Measurements from ENCODE around the gene IL11. TPM values are rescaled to one million over a fixed set of nuclear protein-coding genes. Genes with fewer than 3 reads are reported as not detected.

The IL11 gene
- total RNA-seq, 1 experiment from 2014 or later = 3.9 TPM

DNA sequence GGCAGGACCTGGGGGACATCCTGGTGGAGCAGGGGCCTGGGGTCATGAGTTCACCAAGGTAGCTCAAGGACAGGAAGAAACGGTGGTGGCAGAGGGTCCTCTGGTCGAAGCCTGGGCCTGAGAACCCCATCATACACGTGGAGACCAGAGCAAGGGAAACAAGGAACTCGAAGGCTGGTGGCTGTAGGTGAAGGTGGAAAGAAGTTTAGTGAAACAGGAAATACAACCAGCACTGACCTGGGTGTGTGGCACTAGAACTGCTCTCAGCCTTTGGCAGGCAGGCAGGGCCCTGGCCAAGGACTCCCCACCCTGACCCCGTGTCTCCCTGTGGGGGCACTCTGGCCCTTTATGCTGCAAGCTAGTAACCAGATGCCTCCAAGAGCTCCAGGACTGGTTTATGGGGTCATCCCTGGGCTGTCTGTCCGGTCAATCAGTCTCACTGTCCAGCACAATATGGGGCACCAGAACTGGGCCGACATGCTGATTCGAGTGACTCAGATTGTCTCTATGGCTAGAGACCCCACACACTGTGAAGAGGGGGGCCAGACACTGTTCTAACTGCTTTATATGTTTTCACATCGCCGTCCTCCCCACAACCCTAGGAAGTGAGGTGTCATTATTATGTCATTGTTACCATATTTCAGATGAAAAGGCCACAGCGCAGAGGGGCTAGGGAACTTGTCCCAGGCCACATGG, 19.5 kb downstream of the IL11 start:
- H3K27ac Mint-ChIP-seq = peak overlapping the region; percentile 18 to 81 (median 53); a peak in 2 of 7 replicates

More for the DNA sequence above, 19.5 kb downstream of the IL11 start:
- Histone ChIP-seq H3K79me2 (ENCODE audit: insufficient read depth, low read length) (no peaks in the 10 kb centered on the region), H4K8ac (replicated peaks; ENCODE audit: insufficient read length, low read depth, low read length) (no peak overlapping the region), H3K4me1 (ENCODE audit: insufficient read depth, low read length) (peaks cover 2% of the 10 kb centered on the region; the same call in 1 of the 2 replicates), H3K23ac (ENCODE audit: insufficient read length, low read depth, low read length) (no peak overlapping the region), H3K27ac (ENCODE audit: insufficient read length, low read depth, low read length) (no peak overlapping the region), H4K20me1 (ENCODE audit: control insufficient read depth, insufficient read depth, insufficient read length) (no peaks in the 10 kb centered on the region), H2AFZ (ENCODE audit: low read length) (no peak overlapping the region), H2BK15ac (ENCODE audit: low read depth, low read length) (no peak overlapping the region), H3K4me2 (ENCODE audit: insufficient read depth, insufficient read length, low read length) (no peak overlapping the region), H2BK12ac (ENCODE audit: insufficient read length, low read depth, low read length) (no peak overlapping the region), H3K4ac (ENCODE audit: low read depth, low read length) (no peak overlapping the region), H3K14ac (ENCODE audit: insufficient read depth, low read length) (no peak overlapping the region), H2BK20ac (ENCODE audit: low read depth, low read length, poor library complexity, severe bottlenecking) (no peak overlapping the region), H3K79me1 (ENCODE audit: insufficient read depth, low read depth, low read length, poor library complexity, severe bottlenecking) (no peaks in the 10 kb centered on the region), H2BK5ac (ENCODE audit: insufficient read length, low read length) (no peak overlapping the region), H4K91ac (ENCODE audit: insufficient read length, low read depth, low read length) (no peak overlapping the region), H4K5ac (ENCODE audit: insufficient read length, low read depth, low read length) (no peak overlapping the region), H2AK5ac (ENCODE audit: insufficient read length, low read length) (no peak overlapping the region), H3K56ac (ENCODE audit: insufficient read length, low read depth, low read length) (no peak overlapping the region), H3T11ph (ENCODE audit: low read length) (no peak overlapping the region), H2BK120ac (ENCODE audit: low read depth, low read length, poor library complexity, severe bottlenecking) (no peak overlapping the region), H3K18ac (ENCODE audit: insufficient read length, low read depth, low read length) (no peak overlapping the region), H3K9me3 (ENCODE audit: control insufficient read depth, low read depth, low read length) (no peaks in the 10 kb centered on the region), H3K27me3 (ENCODE audit: insufficient read depth, low read length) (peaks cover 14% of the 10 kb centered on the region; the same call in 1 of the 2 replicates), H3K23me2 (ENCODE audit: insufficient read length, low read depth, low read length, poor library complexity, severe bottlenecking) (peaks cover 9% of the 10 kb centered on the region), H3K9ac (ENCODE audit: extremely low read depth, insufficient read length, low read length) (no peak overlapping the region)
- H3K4me1 Mint-ChIP-seq = peaks cover 58 to 64% of the 10 kb centered on the region in 2 experiments
- no peak overlapping the region for H3K4me3 Mint-ChIP-seq
- H3K9me3 Mint-ChIP-seq = no peaks in the 10 kb centered on the region; a peak in 1 of 5 replicates
- TF ChIP-seq, protein P1, sequence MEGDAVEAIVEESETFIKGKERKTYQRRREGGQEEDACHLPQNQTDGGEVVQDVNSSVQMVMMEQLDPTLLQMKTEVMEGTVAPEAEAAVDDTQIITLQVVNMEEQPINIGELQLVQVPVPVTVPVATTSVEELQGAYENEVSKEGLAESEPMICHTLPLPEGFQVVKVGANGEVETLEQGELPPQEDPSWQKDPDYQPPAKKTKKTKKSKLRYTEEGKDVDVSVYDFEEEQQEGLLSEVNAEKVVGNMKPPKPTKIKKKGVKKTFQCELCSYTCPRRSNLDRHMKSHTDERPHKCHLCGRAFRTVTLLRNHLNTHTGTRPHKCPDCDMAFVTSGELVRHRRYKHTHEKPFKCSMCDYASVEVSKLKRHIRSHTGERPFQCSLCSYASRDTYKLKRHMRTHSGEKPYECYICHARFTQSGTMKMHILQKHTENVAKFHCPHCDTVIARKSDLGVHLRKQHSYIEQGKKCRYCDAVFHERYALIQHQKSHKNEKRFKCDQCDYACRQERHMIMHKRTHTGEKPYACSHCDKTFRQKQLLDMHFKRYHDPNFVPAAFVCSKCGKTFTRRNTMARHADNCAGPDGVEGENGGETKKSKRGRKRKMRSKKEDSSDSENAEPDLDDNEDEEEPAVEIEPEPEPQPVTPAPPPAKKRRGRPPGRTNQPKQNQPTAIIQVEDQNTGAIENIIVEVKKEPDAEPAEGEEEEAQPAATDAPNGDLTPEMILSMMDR (conservative IDR thresholded peaks at IDR 0.05) = no peak
- DNase-seq = no peak
- peaks cover 49% of the 10 kb centered on the region for H3K27me3 Mint-ChIP-seq (ENCODE audit: low read depth)
- H3K36me3 Mint-ChIP-seq (ENCODE audit: insufficient read depth in 1 of 3, low read depth in 3 of 3) = peaks cover 2 to 36% (median 17%) of the 10 kb centered on the region in 3 experiments; a peak in 6 of 7 replicates
- WGBS (ENCODE audit: extremely low coverage, insufficient read length, low lambda C conversion rate) = no CpG with 5 or more reads among the region's 11 CpGs

All from H9 (cell line).